ENCODE results near the gene MORN4. TPM values are rescaled to one million over a fixed set of nuclear protein-coding genes. Genes with fewer than 3 reads are reported as not detected.

The MORN4 gene
- total RNA-seq, 4 donors from 2014 or later, result 2.1 to 11.5 (median 4.5) TPM

DNA sequence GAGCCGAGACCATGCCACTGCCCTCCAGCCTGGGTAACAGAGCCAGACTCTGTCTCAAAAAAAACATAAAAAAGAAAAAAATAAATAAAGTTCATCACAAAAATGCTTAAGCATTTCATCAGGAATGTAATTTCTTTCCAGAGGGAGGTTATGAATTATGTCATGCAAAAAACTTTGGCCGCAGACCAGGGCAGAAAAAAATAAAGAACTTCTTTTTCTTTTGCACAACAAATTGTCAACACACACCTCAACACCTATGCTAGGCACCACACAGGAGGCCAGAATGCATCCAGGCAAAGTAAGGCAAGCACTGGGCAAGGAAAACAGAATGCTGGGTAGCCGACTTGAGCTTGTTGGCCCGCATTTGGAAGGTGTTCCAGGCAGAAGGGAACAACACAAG lies 39.9 kb downstream of the MORN4 start:
- no peaks in the 10 kb centered on the region for H3K27me3 ChIP-seq
- WGBS, result 41% methylated on average over 4 of the region's 4 CpGs
- no peaks in the 10 kb centered on the region for H3K36me3 ChIP-seq
- H3K9me3 ChIP-seq, result no peaks in the 10 kb centered on the region
- no peak overlapping the region for H3K4me3 ChIP-seq
- TF ChIP-seq POLR2AphosphoS5 (IDR thresholded peaks at IDR 0.05), result peak in 1 of 2 donors; percentile 37
- TF ChIP-seq POLR2A (IDR thresholded peaks at IDR 0.05; ENCODE audit: low read depth), result no peak
- TF ChIP-seq, protein P1, sequence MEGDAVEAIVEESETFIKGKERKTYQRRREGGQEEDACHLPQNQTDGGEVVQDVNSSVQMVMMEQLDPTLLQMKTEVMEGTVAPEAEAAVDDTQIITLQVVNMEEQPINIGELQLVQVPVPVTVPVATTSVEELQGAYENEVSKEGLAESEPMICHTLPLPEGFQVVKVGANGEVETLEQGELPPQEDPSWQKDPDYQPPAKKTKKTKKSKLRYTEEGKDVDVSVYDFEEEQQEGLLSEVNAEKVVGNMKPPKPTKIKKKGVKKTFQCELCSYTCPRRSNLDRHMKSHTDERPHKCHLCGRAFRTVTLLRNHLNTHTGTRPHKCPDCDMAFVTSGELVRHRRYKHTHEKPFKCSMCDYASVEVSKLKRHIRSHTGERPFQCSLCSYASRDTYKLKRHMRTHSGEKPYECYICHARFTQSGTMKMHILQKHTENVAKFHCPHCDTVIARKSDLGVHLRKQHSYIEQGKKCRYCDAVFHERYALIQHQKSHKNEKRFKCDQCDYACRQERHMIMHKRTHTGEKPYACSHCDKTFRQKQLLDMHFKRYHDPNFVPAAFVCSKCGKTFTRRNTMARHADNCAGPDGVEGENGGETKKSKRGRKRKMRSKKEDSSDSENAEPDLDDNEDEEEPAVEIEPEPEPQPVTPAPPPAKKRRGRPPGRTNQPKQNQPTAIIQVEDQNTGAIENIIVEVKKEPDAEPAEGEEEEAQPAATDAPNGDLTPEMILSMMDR (IDR thresholded peaks at IDR 0.05), result no peak
- intact Hi-C loops (cut with DNase I), result no loop called here
- H3K4me1 ChIP-seq, result peaks cover 32 to 57% (median 47%) of the 10 kb centered on the region in 4 donors
- H3K27ac ChIP-seq (replicated peaks in 1 of 4), result peak overlapping the region; percentile 68 to 93 (median 93)
- no peak for DNase-seq (ENCODE audit: extremely low spot score)

DNA sequence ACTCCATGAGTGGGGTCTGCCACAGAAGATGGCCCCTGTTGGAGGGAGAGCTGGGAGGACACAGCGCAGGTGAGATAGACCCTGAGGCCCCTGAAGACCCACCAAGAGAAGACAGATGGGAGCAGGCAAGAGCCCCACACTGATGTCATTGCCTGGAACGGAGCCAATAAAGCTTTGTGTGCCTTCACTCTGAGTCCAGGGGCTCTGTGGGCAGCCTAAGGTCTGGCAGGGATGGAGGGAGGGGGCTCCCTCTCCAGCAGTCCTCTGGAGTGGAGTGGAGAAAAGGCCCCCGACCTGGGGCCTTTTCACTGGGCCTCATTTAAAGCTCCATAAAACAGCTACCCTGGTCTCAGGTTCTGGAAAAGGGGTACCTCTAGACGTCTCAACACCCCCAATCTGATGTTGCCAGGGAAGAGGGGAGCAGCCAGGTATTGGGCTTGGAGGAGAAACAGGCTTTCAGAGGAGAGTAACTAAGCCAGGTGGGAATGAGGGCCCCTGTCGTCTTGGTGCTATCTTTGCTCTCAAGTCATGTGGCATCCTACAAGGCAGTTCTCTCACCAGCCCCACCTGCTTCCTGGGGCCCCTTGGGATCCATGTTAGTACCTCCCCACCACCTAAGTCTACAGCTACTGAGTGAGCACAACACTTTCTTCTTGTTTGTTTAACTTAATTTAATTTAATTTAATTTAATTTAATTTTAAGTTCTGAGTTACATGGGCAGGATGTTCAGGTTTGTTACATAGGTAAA lies 42.4 kb downstream of the MORN4 start:
- Histone ChIP-seq H3K27ac (replicated peaks in 1 of 4) (no peak overlapping the region), H3K27me3 (no peaks in the 10 kb centered on the region), H3K4me3 (no peak overlapping the region), H3K36me3 (no peaks in the 10 kb centered on the region), H3K9me3 (no peaks in the 10 kb centered on the region), H3K4me1 (peaks cover 13 to 35% (median 26%) of the 10 kb centered on the region in 4 donors)
- intact Hi-C loops (cut with DNase I), result no loop called here
- TF ChIP-seq EP300 (IDR thresholded peaks at IDR 0.05), result no peak
- TF ChIP-seq POLR2A (IDR thresholded peaks at IDR 0.05; ENCODE audit: low read depth), result no peak
- TF ChIP-seq, protein P1 (IDR thresholded peaks at IDR 0.05), result no peak
- TF ChIP-seq POLR2AphosphoS5 (IDR thresholded peaks at IDR 0.05), result no peak
- no peak for DNase-seq (ENCODE audit: extremely low spot score)
- WGBS, result 76% methylated on average over 5 of the region's 5 CpGs

DNA sequence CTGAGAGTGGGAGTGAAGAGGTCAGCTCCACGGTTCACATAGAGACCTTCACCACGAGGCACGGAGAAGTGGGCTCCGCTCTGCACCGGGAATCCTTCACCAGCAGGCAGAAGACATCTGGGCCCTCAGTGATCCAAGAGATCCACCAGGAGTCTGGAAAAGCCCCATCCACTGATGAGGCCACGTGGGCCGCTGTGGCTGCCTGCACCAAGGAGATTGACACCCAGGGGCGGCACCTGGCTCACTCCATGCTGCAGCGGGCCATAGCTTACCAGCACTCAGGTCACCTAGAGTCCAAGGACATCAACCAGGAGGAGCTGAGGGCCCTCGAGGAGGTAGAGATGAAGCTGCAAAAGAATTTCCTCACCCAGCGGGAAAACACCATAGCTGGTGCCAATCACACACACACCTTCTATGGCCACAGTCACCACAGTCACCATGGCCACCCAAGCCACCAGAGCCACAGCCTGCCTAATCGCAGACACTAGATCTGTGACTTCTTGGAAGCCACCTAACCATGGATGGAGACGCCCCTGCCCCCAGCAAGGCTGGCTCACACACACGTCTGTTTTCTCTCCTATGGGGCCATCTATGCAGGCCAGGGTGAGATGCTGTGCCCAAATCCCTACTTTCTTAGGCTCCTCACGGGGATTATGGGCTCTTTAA lies 43.1 kb downstream of the MORN4 start:
- Histone ChIP-seq H3K27ac (replicated peaks in 1 of 4) (no peak overlapping the region), H3K4me1 (peaks cover 6 to 28% (median 19%) of the 10 kb centered on the region in 4 donors), H3K27me3 (no peaks in the 10 kb centered on the region), H3K4me3 (no peak overlapping the region), H3K9me3 (no peaks in the 10 kb centered on the region), H3K36me3 (no peaks in the 10 kb centered on the region)
- no peak for TF ChIP-seq POLR2AphosphoS5 (IDR thresholded peaks at IDR 0.05)
- no peak for TF ChIP-seq POLR2A (IDR thresholded peaks at IDR 0.05; ENCODE audit: low read depth)
- TF ChIP-seq EP300 (IDR thresholded peaks at IDR 0.05), result no peak
- TF ChIP-seq, protein P1 (IDR thresholded peaks at IDR 0.05), result no peak
- intact Hi-C loops (cut with DNase I), result no loop called here
- DNase-seq (ENCODE audit: extremely low spot score), result no peak
- 91% methylated on average over 11 of the region's 15 CpGs for WGBS

DNA sequence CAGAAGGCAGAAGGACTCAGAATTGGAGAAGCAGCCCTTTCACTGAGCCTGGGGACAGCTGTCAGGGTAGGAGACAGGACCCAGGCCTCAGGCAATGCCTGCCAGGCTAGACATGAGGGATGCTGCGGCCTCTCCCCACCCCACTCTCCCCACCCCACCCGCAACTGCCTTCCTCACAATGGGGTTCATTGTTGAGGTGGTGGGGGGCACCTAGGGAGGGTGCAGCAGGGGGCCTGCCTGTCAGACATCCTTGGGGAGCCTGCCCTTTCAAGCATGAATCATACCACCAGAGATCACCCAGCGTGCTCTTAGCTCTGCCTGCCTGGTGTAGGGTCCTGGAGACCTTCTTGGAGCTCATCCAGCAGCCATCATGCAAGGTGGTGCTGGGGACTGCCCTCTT lies 43.8 kb downstream of the MORN4 start, which contains the start of gene C10orf62:
C10orf62 (plus strand) TSS at position 243 of the 400 bp plus-strand sequence. CDS start 177 bp downstream, outside the sequence.
- Histone ChIP-seq H3K27ac (replicated peaks in 1 of 4) (no peak within 1 kb of the TSS), H3K4me3 (no peak within 1 kb of the TSS), H3K4me1 (peaks cover 6 to 20% (median 15%) of the 10 kb centered on the region in 4 donors), H3K36me3 (no peaks in the 10 kb centered on the region), H3K27me3 (no peaks in the 10 kb centered on the region), H3K9me3 (no peaks in the 10 kb centered on the region)
- TF ChIP-seq POLR2AphosphoS5 (IDR thresholded peaks at IDR 0.05) (no peak), EP300 (IDR thresholded peaks at IDR 0.05) (no peak), POLR2A (IDR thresholded peaks at IDR 0.05; ENCODE audit: low read depth) (no peak)
- TF ChIP-seq, protein P1 (IDR thresholded peaks at IDR 0.05), result no peak
- intact Hi-C loops (cut with DNase I), result no loop called here
- WGBS, result no CpG with 5 or more reads among the region's 3 CpGs
- DNase-seq (ENCODE audit: extremely low spot score), result no peak
